ENCODE measurements around the gene FOXF2.

The FOXF2 gene

GRCh38 chr6:1399085-1399780 is 9.9 kb downstream of the FOXF2 start:
- DNase-seq (ENCODE audit: extremely low spot score) = no peak
- ChIA-PET POLR2A (no interaction called here), CTCF (interaction anchor here (0.7 kb wide), 1 partner anchor 295 kb away, joined by 3 read pairs; no protein-coding TSS in a partner anchor)
- TF ChIP-seq FOXK2 (IDR thresholded peaks at IDR 0.05) (no peak), TARDBP (IDR thresholded peaks at IDR 0.05) (no peak), ARNT (IDR thresholded peaks at IDR 0.05) (no peak), BHLHE40 (IDR thresholded peaks at IDR 0.05; ENCODE audit: borderline replicate concordance) (no peak), ZNF384 (IDR thresholded peaks at IDR 0.05) (no peak), HDGF (IDR thresholded peaks at IDR 0.05; ENCODE audit: borderline replicate concordance) (no peak), LEF1 (IDR thresholded peaks at IDR 0.05; ENCODE audit: borderline replicate concordance) (no peak), SUZ12 (IDR thresholded peaks at IDR 0.05) (no peak), ELF4 (IDR thresholded peaks at IDR 0.05) (no peak), FOXA1 (IDR thresholded peaks at IDR 0.05) (no peak), CTBP1 (IDR thresholded peaks at IDR 0.05; ENCODE audit: borderline replicate concordance) (no peak), NFRKB (IDR thresholded peaks at IDR 0.05) (no peak), PKNOX1 (IDR thresholded peaks at IDR 0.05) (no peak), L3MBTL2 (conservative IDR thresholded peaks at IDR 0.05) (no peak), FOXM1 (IDR thresholded peaks at IDR 0.05; ENCODE audit: borderline replicate concordance) (no peak), SP1 (IDR thresholded peaks at IDR 0.05) (no peak)

- no peak for DNase-seq (ENCODE audit: extremely low spot score)
- POLR2A ChIA-PET = no interaction called here
- CTCF ChIA-PET = interaction anchor here (0.5 kb wide), 1 partner anchor 43 kb away, joined by 3 read pairs; no protein-coding TSS in a partner anchor
- no peak for TF ChIP-seq SUZ12 (IDR thresholded peaks at IDR 0.05)
- no peak for TF ChIP-seq HDGF (IDR thresholded peaks at IDR 0.05; ENCODE audit: borderline replicate concordance)
- no peak for TF ChIP-seq CTBP1 (IDR thresholded peaks at IDR 0.05; ENCODE audit: borderline replicate concordance)
- no peak for TF ChIP-seq NFRKB (IDR thresholded peaks at IDR 0.05)
- no peak for TF ChIP-seq FOXA1 (IDR thresholded peaks at IDR 0.05)
- no peak for TF ChIP-seq SP1 (IDR thresholded peaks at IDR 0.05)
- TF ChIP-seq L3MBTL2 (conservative IDR thresholded peaks at IDR 0.05) = no peak
- no peak for TF ChIP-seq FOXM1 (IDR thresholded peaks at IDR 0.05; ENCODE audit: borderline replicate concordance)
- no peak for TF ChIP-seq ZNF384 (IDR thresholded peaks at IDR 0.05)
- TF ChIP-seq PKNOX1 (IDR thresholded peaks at IDR 0.05) = no peak
- TF ChIP-seq FOXK2 (IDR thresholded peaks at IDR 0.05) = no peak
- no peak for TF ChIP-seq ELF4 (IDR thresholded peaks at IDR 0.05)
- TF ChIP-seq LEF1 (IDR thresholded peaks at IDR 0.05; ENCODE audit: borderline replicate concordance) = no peak
- TF ChIP-seq ARNT (IDR thresholded peaks at IDR 0.05) = no peak
- TF ChIP-seq TARDBP (IDR thresholded peaks at IDR 0.05) = no peak
Measured at GRCh38 chr6:1400126-1400850, 10.9 kb downstream of the FOXF2 start.

- TF ChIP-seq HDGF (IDR thresholded peaks at IDR 0.05; ENCODE audit: borderline replicate concordance) (no peak), FOXM1 (IDR thresholded peaks at IDR 0.05; ENCODE audit: borderline replicate concordance) (no peak), ZNF384 (IDR thresholded peaks at IDR 0.05) (no peak), SUZ12 (IDR thresholded peaks at IDR 0.05) (no peak), SP1 (IDR thresholded peaks at IDR 0.05) (no peak), ELF4 (IDR thresholded peaks at IDR 0.05) (no peak), NFRKB (IDR thresholded peaks at IDR 0.05) (no peak), TARDBP (IDR thresholded peaks at IDR 0.05) (no peak), LEF1 (IDR thresholded peaks at IDR 0.05; ENCODE audit: borderline replicate concordance) (no peak), FOXA1 (IDR thresholded peaks at IDR 0.05) (no peak), FOXK2 (IDR thresholded peaks at IDR 0.05) (no peak), PKNOX1 (IDR thresholded peaks at IDR 0.05) (no peak), CTBP1 (IDR thresholded peaks at IDR 0.05; ENCODE audit: borderline replicate concordance) (no peak), BHLHE40 (IDR thresholded peaks at IDR 0.05; ENCODE audit: borderline replicate concordance) (no peak), L3MBTL2 (conservative IDR thresholded peaks at IDR 0.05) (no peak), ARNT (IDR thresholded peaks at IDR 0.05) (no peak)
- CTCF ChIA-PET = interaction anchor here (1.3 kb wide), 1 partner anchor 21 kb away, joined by 3 read pairs; no protein-coding TSS in a partner anchor
- POLR2A ChIA-PET = interaction anchor here (1.4 kb wide), 1 partner anchor 11 kb away, joined by 3 read pairs; no protein-coding TSS in a partner anchor
- no peak for DNase-seq (ENCODE audit: extremely low spot score)
Measured at GRCh38 chr6:1402369-1402768, 13.0 kb downstream of the FOXF2 start.

GRCh38 chr6:1402868-1403267 is 13.5 kb downstream of the FOXF2 start:
- no peak for DNase-seq (ENCODE audit: extremely low spot score)
- CTCF ChIA-PET = no interaction called here
- POLR2A ChIA-PET = no interaction called here
- TF ChIP-seq LEF1 (IDR thresholded peaks at IDR 0.05; ENCODE audit: borderline replicate concordance) = no peak
- no peak for TF ChIP-seq FOXK2 (IDR thresholded peaks at IDR 0.05)
- no peak for TF ChIP-seq NFRKB (IDR thresholded peaks at IDR 0.05)
- no peak for TF ChIP-seq SP1 (IDR thresholded peaks at IDR 0.05)
- no peak for TF ChIP-seq ZNF384 (IDR thresholded peaks at IDR 0.05)
- no peak for TF ChIP-seq ELF4 (IDR thresholded peaks at IDR 0.05)
- no peak for TF ChIP-seq FOXM1 (IDR thresholded peaks at IDR 0.05; ENCODE audit: borderline replicate concordance)
- no peak for TF ChIP-seq BHLHE40 (IDR thresholded peaks at IDR 0.05; ENCODE audit: borderline replicate concordance)
- TF ChIP-seq FOXA1 (IDR thresholded peaks at IDR 0.05) = no peak
- no peak for TF ChIP-seq PKNOX1 (IDR thresholded peaks at IDR 0.05)
- no peak for TF ChIP-seq ARNT (IDR thresholded peaks at IDR 0.05)
- TF ChIP-seq TARDBP (IDR thresholded peaks at IDR 0.05) = no peak; the same call in 1 of the 2 replicates
- TF ChIP-seq L3MBTL2 (conservative IDR thresholded peaks at IDR 0.05) = no peak
- no peak for TF ChIP-seq HDGF (IDR thresholded peaks at IDR 0.05; ENCODE audit: borderline replicate concordance)
